Ishikawa (cell line): ENCODE results near the gene LONRF3.

Experiments used
- CEBPB ChIP-seq: IDR thresholded peaks from 2 replicates; pipeline ENCODE4 v1.6.1; 2012
- CREB1 ChIP-seq: IDR thresholded peaks from 2 replicates; pipeline ENCODE4 v1.6.1; 2012; ENCODE audit warnings: low read depth
- EP300 ChIP-seq: IDR thresholded peaks from 2 replicates; pipeline ENCODE4 v1.6.1; 2012; ENCODE audit warnings: borderline replicate concordance
- FOXM1 ChIP-seq: IDR thresholded peaks from 2 replicates; pipeline ENCODE4 v1.6.1; 2012; ENCODE audit warnings: low read depth, borderline replicate concordance
- RAD21 ChIP-seq: IDR thresholded peaks from 2 replicates; pipeline ENCODE4 v1.6.1; 2012; ENCODE audit warnings: low read depth
- TCF12 ChIP-seq: IDR thresholded peaks from 2 replicates; pipeline ENCODE4 v1.6.1; 2012; ENCODE audit warnings: low read depth
- YY1 ChIP-seq: IDR thresholded peaks from 2 replicates; pipeline ENCODE4 v1.6.1; 2012; ENCODE audit warnings: low read depth
- ZBTB7A ChIP-seq: IDR thresholded peaks from 2 replicates; pipeline ENCODE4 v1.6.1; 2012; ENCODE audit warnings: low read depth
- TF ChIP-seq, protein P1 (sequence below): IDR thresholded peaks from 2 replicates; pipeline ENCODE4 v1.6.1; 2012
- TF ChIP-seq, protein P2 (sequence below): IDR thresholded peaks from 2 replicates; pipeline ENCODE4 v1.6.1; 2012; ENCODE audit warnings: low read depth, mild to moderate bottlenecking
- TF ChIP-seq, protein P3 (sequence below): IDR thresholded peaks from 2 replicates; pipeline ENCODE4 v1.6.1; 2012

DNA sequence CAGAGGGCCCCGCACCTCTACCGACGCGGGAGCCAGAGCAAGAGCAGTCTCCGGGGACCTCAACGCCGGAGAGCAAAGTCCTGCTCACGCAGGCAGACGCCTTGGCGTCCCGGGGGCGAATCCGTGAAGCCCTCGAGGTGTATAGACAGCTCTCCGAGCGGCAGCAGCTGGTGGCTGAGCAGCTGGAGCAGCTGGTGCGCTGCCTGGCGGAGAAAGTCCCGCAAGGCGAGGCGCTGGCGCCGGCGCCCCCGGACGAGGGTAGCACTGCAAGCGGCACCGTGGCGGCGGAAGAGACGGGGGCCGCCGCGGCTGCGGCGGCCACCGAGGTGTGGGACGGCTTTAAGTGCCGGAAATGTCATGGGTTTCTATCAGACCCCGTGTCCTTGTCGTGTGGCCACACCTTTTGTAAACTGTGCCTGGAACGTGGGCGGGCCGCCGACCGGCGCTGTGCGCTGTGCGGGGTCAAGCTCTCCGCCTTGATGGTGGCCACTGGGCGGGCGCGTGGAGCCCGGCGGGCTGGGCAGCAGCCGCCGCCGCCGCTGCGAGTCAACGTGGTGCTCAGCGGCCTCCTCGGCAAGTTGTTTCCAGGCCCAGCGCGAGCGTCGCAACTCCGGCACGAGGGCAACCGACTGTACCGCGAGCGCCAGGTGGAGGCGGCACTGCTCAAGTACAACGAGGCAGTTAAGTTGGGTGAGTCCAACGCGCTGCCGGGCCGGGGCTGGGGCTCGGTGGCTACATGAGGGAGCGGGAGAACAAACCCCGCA, 672 bp downstream of the LONRF3 start:
- TF ChIP-seq RAD21 (no peak), CEBPB (no peak), CREB1 (no peak), ZBTB7A (no peak), EP300 (no peak), TCF12 (no peak), YY1 (no peak), FOXM1 (no peak)
- TF ChIP-seq, protein P1, sequence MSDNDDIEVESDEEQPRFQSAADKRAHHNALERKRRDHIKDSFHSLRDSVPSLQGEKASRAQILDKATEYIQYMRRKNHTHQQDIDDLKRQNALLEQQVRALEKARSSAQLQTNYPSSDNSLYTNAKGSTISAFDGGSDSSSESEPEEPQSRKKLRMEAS: peak; percentile 95
- TF ChIP-seq, protein P2, sequence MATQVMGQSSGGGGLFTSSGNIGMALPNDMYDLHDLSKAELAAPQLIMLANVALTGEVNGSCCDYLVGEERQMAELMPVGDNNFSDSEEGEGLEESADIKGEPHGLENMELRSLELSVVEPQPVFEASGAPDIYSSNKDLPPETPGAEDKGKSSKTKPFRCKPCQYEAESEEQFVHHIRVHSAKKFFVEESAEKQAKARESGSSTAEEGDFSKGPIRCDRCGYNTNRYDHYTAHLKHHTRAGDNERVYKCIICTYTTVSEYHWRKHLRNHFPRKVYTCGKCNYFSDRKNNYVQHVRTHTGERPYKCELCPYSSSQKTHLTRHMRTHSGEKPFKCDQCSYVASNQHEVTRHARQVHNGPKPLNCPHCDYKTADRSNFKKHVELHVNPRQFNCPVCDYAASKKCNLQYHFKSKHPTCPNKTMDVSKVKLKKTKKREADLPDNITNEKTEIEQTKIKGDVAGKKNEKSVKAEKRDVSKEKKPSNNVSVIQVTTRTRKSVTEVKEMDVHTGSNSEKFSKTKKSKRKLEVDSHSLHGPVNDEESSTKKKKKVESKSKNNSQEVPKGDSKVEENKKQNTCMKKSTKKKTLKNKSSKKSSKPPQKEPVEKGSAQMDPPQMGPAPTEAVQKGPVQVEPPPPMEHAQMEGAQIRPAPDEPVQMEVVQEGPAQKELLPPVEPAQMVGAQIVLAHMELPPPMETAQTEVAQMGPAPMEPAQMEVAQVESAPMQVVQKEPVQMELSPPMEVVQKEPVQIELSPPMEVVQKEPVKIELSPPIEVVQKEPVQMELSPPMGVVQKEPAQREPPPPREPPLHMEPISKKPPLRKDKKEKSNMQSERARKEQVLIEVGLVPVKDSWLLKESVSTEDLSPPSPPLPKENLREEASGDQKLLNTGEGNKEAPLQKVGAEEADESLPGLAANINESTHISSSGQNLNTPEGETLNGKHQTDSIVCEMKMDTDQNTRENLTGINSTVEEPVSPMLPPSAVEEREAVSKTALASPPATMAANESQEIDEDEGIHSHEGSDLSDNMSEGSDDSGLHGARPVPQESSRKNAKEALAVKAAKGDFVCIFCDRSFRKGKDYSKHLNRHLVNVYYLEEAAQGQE: no peak
- TF ChIP-seq, protein P3, sequence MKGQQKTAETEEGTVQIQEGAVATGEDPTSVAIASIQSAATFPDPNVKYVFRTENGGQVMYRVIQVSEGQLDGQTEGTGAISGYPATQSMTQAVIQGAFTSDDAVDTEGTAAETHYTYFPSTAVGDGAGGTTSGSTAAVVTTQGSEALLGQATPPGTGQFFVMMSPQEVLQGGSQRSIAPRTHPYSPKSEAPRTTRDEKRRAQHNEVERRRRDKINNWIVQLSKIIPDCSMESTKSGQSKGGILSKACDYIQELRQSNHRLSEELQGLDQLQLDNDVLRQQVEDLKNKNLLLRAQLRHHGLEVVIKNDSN: no peak
